GM18951 (cell line): ENCODE results near the gene FN1.
"Not testable (repeated sequence)": the region's sequence is repeated elsewhere in the genome, so short reads cannot be mapped to it uniquely, and the experiment has no call there.

Experiments
- POLR2A ChIP-seq: IDR thresholded peaks from 4 replicates; pipeline ENCODE4 v1.6.1; 2011; ENCODE audit warnings: mild to moderate bottlenecking; ENCODE audit not compliant: insufficient read length, insufficient read depth; ENCODE audit errors: extremely low read depth
- in situ Hi-C: fragments of 300-500 bp; cut with MboI; formaldehyde crosslinking; loops from one replicate; pipeline ENCODE4 v1.12.0; 2022; ENCODE audit warnings: low sequenced_read_pairs, mixed read lengths, inconsistent platforms; ENCODE audit not compliant: unreplicated experiment

Gene FN1

GRCh38 chr2:215414674-215415073 lies 21.2 kb downstream of the FN1 start:
- TF ChIP-seq POLR2A = no peak
- in situ Hi-C loops = no loop called here

GRCh38 chr2:215413974-215414373 lies 21.9 kb downstream of the FN1 start:
- in situ Hi-C loops = no loop called here
- TF ChIP-seq POLR2A = no peak

GRCh38 chr2:215413484-215413777 lies 22.4 kb downstream of the FN1 start:
- in situ Hi-C loops = no loop called here
- no peak for TF ChIP-seq POLR2A

GRCh38 chr2:215411941-215412743 lies 23.7 kb downstream of the FN1 start:
- in situ Hi-C loops = no loop called here
- TF ChIP-seq POLR2A = no peak

- in situ Hi-C loops = no loop called here
- no peak for TF ChIP-seq POLR2A
These were observed 25.0 kb downstream of the FN1 start for GRCh38 chr2:215410932-215411285.

GRCh38 chr2:215410181-215410931 lies 25.5 kb downstream of the FN1 start:
- in situ Hi-C loops = not testable (repeated sequence)

GRCh38 chr2:215409331-215410127 lies 26.3 kb downstream of the FN1 start:
- in situ Hi-C loops = no loop called here
- TF ChIP-seq POLR2A = no peak

GRCh38 chr2:215408441-215408840 lies 27.4 kb downstream of the FN1 start:
- in situ Hi-C loops = not testable (repeated sequence)

- no peak for TF ChIP-seq POLR2A
These were observed 28.1 kb downstream of the FN1 start for GRCh38 chr2:215407590-215408264.

GRCh38 chr2:215407061-215407460 lies 28.8 kb downstream of the FN1 start:
- in situ Hi-C loops = no loop called here
- TF ChIP-seq POLR2A = no peak

More at GRCh38 chr2:215407590-215408264, 28.1 kb downstream of the FN1 start:
- in situ Hi-C loops = no loop called here

- in situ Hi-C loops = no loop called here
- TF ChIP-seq POLR2A = no peak
These were observed 29.9 kb downstream of the FN1 start for GRCh38 chr2:215405722-215406581.

- in situ Hi-C loops = no loop called here
These were observed 31.4 kb downstream of the FN1 start for GRCh38 chr2:215404348-215405012.

More at GRCh38 chr2:215404348-215405012, 31.4 kb downstream of the FN1 start:
- TF ChIP-seq POLR2A = no peak
